HCT116 (cell line): ENCODE data around the gene GSTK1. TPM values are rescaled to one million over a fixed set of nuclear protein-coding genes. Genes with fewer than 3 reads are reported as not detected.

Experiments
- ATAC-seq: fragments of 200-7000 bp; cut with Tn5 transposase; 2 replicates; pipeline ENCODE4 v1.9.1; 2020; ENCODE audit warnings: mild to moderate bottlenecking, moderate library complexity
- BruUV-seq: library from RNA; stranded (reverse); fragments of 400-500 nt; replicated peaks from 2 replicates; lab custom pipeline; 2021; lab: Mats Ljungman, UMichigan
- CTCF ChIA-PET: fragments of 300-600 bp; sonication (Branson Sonifier 250); formaldehyde crosslinking; loops from one replicate; lab custom pipeline; 2021; ENCODE audit warnings: antibody characterized with exemption; lab: Charles Lee
- POLR2A ChIA-PET: fragments of 300-600, 350-600 bp; sonication (Branson Sonifier 250); formaldehyde crosslinking; loops from one replicate; lab custom pipeline; 2021; ENCODE audit warnings: antibody characterized with exemption; lab: Charles Lee
- RAD21 ChIA-PET, 2 experiments: fragments of 300-600 bp; sonication (Branson Sonifier 250); formaldehyde crosslinking; loops; one replicate each; lab custom pipeline; 2023; ENCODE audit warnings: low total read pairs in 2 of 2; ENCODE audit not compliant: uncharacterized antibody in 2 of 2, unreplicated experiment in 2 of 2, low non-redundant PET in 1 of 2; lab: Charles Lee
- DNase-seq: peaks from one replicate; pipeline ENCODE4 v3.0.0-alpha.2; 2010; ENCODE audit warnings: low read depth, low spot score
- H2AFZ ChIP-seq: fragments of 200-600 bp; shearing (Covaris generic), sonication (generic); 2 replicates; pipeline ENCODE4 v1.6.1; 2017; ENCODE audit warnings: low read depth, mixed run types, mixed read lengths, antibody characterized with exemption, low read length; ENCODE audit not compliant: poor library complexity, severe bottlenecking
- H3K27ac ChIP-seq: 2 replicates; pipeline ENCODE4 v1.5.1; 2012; ENCODE audit warnings: low read depth, low read length
- H3K27me3 ChIP-seq: fragments of 200-600 bp; sonication (generic); 2 replicates; pipeline ENCODE4 v1.6.1; 2016; ENCODE audit warnings: mixed run types, low read length, mixed read lengths; ENCODE audit not compliant: insufficient read depth
- H3K36me3 ChIP-seq, 2 experiments: fragments of 200-500 bp in 1 of 2; fragments of 200-600 bp in 1 of 2; sonication (Bioruptor generic) in 1 of 2; sonication (generic) in 1 of 2; 2 replicates each; pipeline versions ENCODE4 v1.5.1 to v1.6.1; 2014 to 2016; ENCODE audit warnings: low read length in 2 of 2, inconsistent platforms in 1 of 2, mixed read lengths in 1 of 2, mixed run types in 1 of 2; ENCODE audit not compliant: insufficient read depth in 2 of 2, control insufficient read depth in 1 of 2
- H3K4me1 ChIP-seq, 2 experiments: fragments of 200-600 bp in 1 of 2; sonication (generic) in 1 of 2; 2 replicates each; pipeline versions ENCODE4 v1.5.1 to v1.6.1; 2012 to 2017; ENCODE audit warnings: low read length in 2 of 2, inconsistent platforms in 1 of 2, mild to moderate bottlenecking in 1 of 2, mixed read lengths in 1 of 2, mixed run types in 1 of 2, moderate library complexity in 1 of 2; ENCODE audit not compliant: insufficient read depth in 2 of 2, control insufficient read depth in 1 of 2
- H3K4me2 ChIP-seq: fragments of 200-600 bp; sonication (generic); 2 replicates; pipeline ENCODE4 v1.6.1; 2017; ENCODE audit warnings: mixed run types, low read length, mixed read lengths
- H3K4me3 ChIP-seq, 2 experiments: fragments of 200-600 bp in 1 of 2; sonication (generic) in 1 of 2; replicated peaks in 1 of 2; 2 replicates each; pipeline ENCODE4 v1.5.1; 2011 to 2016; ENCODE audit warnings: low read length in 2 of 2, control low read depth in 1 of 2, low read depth in 1 of 2, mild to moderate bottlenecking in 1 of 2, mixed read lengths in 1 of 2, mixed run types in 1 of 2
- H3K79me2 ChIP-seq: fragments of 200-600 bp; sonication (generic); 2 replicates; pipeline ENCODE4 v1.6.1; 2017; ENCODE audit warnings: mild to moderate bottlenecking, mixed run types, low read length, moderate library complexity, mixed read lengths; ENCODE audit not compliant: insufficient read depth
- H3K9ac ChIP-seq: fragments of 200-600 bp; sonication (generic); 2 replicates; pipeline ENCODE4 v1.6.1; 2016; ENCODE audit warnings: low read length, mixed read lengths
- H3K9me2 ChIP-seq: fragments of 200-600 bp; sonication (generic), shearing (Covaris generic); 2 replicates; pipeline ENCODE4 v1.6.1; 2017; ENCODE audit warnings: mixed run types, mild to moderate bottlenecking, moderate library complexity; ENCODE audit not compliant: insufficient read depth
- H3K9me3 ChIP-seq, 2 experiments: fragments of 200-500 bp in 1 of 2; fragments of 200-600 bp in 1 of 2; sonication (Bioruptor generic) in 1 of 2; sonication (generic) in 1 of 2; 2 replicates each; pipeline ENCODE4 v1.6.1; 2014 to 2017; ENCODE audit warnings: low read length in 2 of 2, mixed read lengths in 2 of 2, inconsistent platforms in 1 of 2, low read depth in 1 of 2, mild to moderate bottlenecking in 1 of 2, mixed run types in 1 of 2, moderate library complexity in 1 of 2; ENCODE audit not compliant: control insufficient read depth in 1 of 2, insufficient read depth in 1 of 2
- H4K20me1 ChIP-seq: fragments of 200-600 bp; sonication (generic), shearing (Covaris generic); 2 replicates; pipeline ENCODE4 v1.6.1; 2017; ENCODE audit warnings: mixed run types, mild to moderate bottlenecking, moderate library complexity; ENCODE audit not compliant: insufficient read depth
- CBX3 ChIP-seq: IDR thresholded peaks from 2 replicates; pipeline ENCODE4 v1.6.1; 2012; ENCODE audit warnings: low read depth
- CEBPB ChIP-seq: IDR thresholded peaks from 2 replicates; pipeline ENCODE4 v1.6.1; 2012; ENCODE audit warnings: low read depth
- EGR1 ChIP-seq: IDR thresholded peaks from 2 replicates; pipeline ENCODE4 v1.6.1; 2012; ENCODE audit warnings: low read depth
- EZH2 ChIP-seq: fragments of 200-600 bp; sonication (generic); IDR thresholded peaks from 2 replicates; pipeline ENCODE4 v1.6.1; 2017; ENCODE audit warnings: antibody characterized with exemption, mixed run types
- EZH2phosphoT487 ChIP-seq: fragments of 200-600 bp; IDR thresholded peaks from 2 replicates; pipeline ENCODE4 v1.6.1; 2018; ENCODE audit warnings: antibody characterized with exemption, borderline replicate concordance
- FOSL1 ChIP-seq: IDR thresholded peaks from 2 replicates; pipeline ENCODE4 v1.6.1; 2012; ENCODE audit warnings: low read depth
- JUND ChIP-seq: IDR thresholded peaks from 2 replicates; pipeline ENCODE4 v1.6.1; 2012
- POLR2A ChIP-seq: IDR thresholded peaks from 2 replicates; pipeline ENCODE4 v1.7.0; 2011; ENCODE audit warnings: borderline replicate concordance; ENCODE audit not compliant: insufficient read depth, insufficient read length; ENCODE audit errors: extremely low read depth
- POLR2AphosphoS5 ChIP-seq: IDR thresholded peaks from 2 replicates; pipeline ENCODE4 v1.6.1; 2011; ENCODE audit warnings: mild to moderate bottlenecking, low read depth, low read length, moderate library complexity
- RAD21 ChIP-seq: IDR thresholded peaks from 2 replicates; pipeline ENCODE4 v1.6.1; 2012; ENCODE audit warnings: low read depth, mild to moderate bottlenecking
- SIN3A ChIP-seq: IDR thresholded peaks from 2 replicates; pipeline ENCODE4 v1.6.1; 2012; ENCODE audit warnings: low read depth
- TCF7L2 ChIP-seq: IDR thresholded peaks from 2 replicates; pipeline ENCODE4 v1.7.0; 2011; ENCODE audit warnings: borderline replicate concordance, inconsistent platforms; ENCODE audit not compliant: insufficient read depth, insufficient read length; ENCODE audit errors: extremely low read depth
- ZFX ChIP-seq: fragments of 450-650 bp; IDR thresholded peaks from 2 replicates; pipeline ENCODE4 v1.6.1; 2017
- intact Hi-C: fragments of 100-400 bp; cut with micrococcal nuclease; formaldehyde crosslinking; loops from 2 replicates; pipeline ENCODE4 v1.10.0; 2022
- total RNA-seq: library from RNA; stranded (reverse); gene quantifications from one replicate; pipeline ENCODE4 v1.2.1, GENCODE V29; 2021; ENCODE audit not compliant: unreplicated experiment
- TF ChIP-seq, protein P1 (sequence below), 3 experiments: fragments of 200-600 bp in 1 of 3; sonication (generic) in 1 of 3; IDR thresholded peaks in 2 of 3; conservative IDR thresholded peaks in 1 of 3; 2 replicates each; pipeline ENCODE4 v1.5.1; 2012 to 2017; ENCODE audit warnings: low read depth in 2 of 3, low read length in 2 of 3, antibody characterized with exemption in 1 of 3, borderline replicate concordance in 1 of 3, control low read depth in 1 of 3, mild to moderate bottlenecking in 1 of 3, mixed read lengths in 1 of 3, mixed run types in 1 of 3, moderate library complexity in 1 of 3; ENCODE audit not compliant: insufficient read depth in 1 of 3
- TF ChIP-seq, protein P2 (sequence below): IDR thresholded peaks from 2 replicates; pipeline ENCODE4 v1.6.1; 2012
- TF ChIP-seq, protein P3 (sequence below): IDR thresholded peaks from 2 replicates; pipeline ENCODE4 v1.6.1; 2012
- TF ChIP-seq, protein P4 (sequence below): IDR thresholded peaks from 2 replicates; pipeline ENCODE4 v1.6.1; 2012; ENCODE audit warnings: low read depth
- TF ChIP-seq, protein P5 (sequence below): IDR thresholded peaks from 2 replicates; pipeline ENCODE4 v1.6.1; 2011; ENCODE audit warnings: mild to moderate bottlenecking, low read length, moderate library complexity; ENCODE audit not compliant: insufficient replicate concordance; ENCODE audit errors: extremely low read depth

Gene GSTK1
- total RNA-seq, 1 experiment from 2014 or later: 83.6 TPM

DNA sequence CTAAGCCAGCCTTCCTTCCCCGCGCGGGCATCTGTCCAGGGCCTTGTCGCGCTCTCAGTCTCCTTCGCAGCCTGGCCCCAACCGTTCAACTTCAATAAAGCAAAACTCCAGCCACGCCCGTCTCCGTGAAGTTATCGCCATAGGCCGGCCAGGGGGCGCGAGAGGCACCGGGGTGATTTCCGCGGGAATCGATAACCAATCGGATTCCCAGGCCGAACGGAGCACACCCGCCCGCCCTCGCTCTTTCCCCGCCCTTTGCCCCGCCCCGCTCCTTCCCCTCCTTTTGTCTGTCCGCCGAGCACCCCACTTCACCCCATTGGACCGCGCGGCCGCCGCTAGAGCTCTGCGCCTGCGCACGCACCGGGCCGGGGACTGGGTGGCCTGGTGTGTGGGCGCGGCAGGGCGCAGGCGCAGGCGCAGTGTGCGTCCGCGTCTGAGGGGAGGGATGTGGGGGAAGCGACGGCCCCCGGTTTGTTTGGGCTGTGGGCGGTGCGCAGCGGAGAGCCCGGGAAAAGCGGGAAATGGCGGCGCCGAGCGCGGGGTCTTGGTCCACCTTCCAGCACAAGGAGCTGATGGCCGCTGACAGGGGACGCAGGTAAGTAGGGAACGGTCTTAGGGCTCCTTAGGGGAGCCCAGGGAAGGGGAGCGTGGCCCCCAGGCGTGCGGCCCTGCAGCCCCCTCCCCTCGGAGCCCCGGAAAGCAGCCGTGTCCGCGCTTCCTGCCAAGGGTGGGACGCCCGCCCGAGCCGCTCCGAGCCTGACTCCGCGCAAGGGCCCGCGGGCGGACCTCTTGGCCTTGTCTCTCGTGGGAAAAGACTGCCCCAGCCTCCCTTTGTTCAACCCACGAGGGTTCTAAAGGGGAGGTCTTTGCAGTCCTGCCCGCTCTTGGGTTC, 24.9 kb downstream of the GSTK1 start, which contains the start of gene CASP2:
Gene CASP2 (plus strand): TSS at position 417 of the 892 bp plus-strand sequence. CDS start 105 bp downstream, at position 522.
- Histone ChIP-seq H2AFZ (no peak within 1 kb of the TSS), H3K27ac (peak within 1 kb of the TSS; percentile 66), H3K79me2 (peaks cover 41% of the 10 kb centered on the region), H4K20me1 (no peaks in the 10 kb centered on the region), H3K9me3 (no peaks in the 10 kb centered on the region; a peak in 1 of 4 replicates), H3K4me3 (peak within 1 kb of the TSS; percentile 81 to 96), H3K9ac (peak within 1 kb of the TSS; percentile 98), H3K9me2 (no peaks in the 10 kb centered on the region), H3K4me1 (peaks cover 27 to 57% of the 10 kb centered on the region in 2 experiments), H3K27me3 (no peaks in the 10 kb centered on the region), H3K36me3 (peaks cover 15 to 17% of the 10 kb centered on the region in 2 experiments; a peak in 3 of 4 replicates), H3K4me2 (peak within 1 kb of the TSS; percentile 82)
- intact Hi-C loops: no loop called here
- CTCF ChIA-PET: interaction anchor here (0.6 to 1.0 kb wide), 4 partner anchors 9 to 92 kb away, joined by 3 to 4 read pairs (median 3); no protein-coding TSS in a partner anchor
- DNase-seq: peak; percentile 88
- BruUV-seq: no TSS peak
- POLR2A ChIA-PET: interaction anchor here (1.0 kb wide), 2 partner anchors 9 to 13 kb away, joined by 3 read pairs; no protein-coding TSS in a partner anchor
- RAD21 ChIA-PET: no interaction called here
- ATAC-seq: peak; percentile 86
- TF ChIP-seq, protein P1, sequence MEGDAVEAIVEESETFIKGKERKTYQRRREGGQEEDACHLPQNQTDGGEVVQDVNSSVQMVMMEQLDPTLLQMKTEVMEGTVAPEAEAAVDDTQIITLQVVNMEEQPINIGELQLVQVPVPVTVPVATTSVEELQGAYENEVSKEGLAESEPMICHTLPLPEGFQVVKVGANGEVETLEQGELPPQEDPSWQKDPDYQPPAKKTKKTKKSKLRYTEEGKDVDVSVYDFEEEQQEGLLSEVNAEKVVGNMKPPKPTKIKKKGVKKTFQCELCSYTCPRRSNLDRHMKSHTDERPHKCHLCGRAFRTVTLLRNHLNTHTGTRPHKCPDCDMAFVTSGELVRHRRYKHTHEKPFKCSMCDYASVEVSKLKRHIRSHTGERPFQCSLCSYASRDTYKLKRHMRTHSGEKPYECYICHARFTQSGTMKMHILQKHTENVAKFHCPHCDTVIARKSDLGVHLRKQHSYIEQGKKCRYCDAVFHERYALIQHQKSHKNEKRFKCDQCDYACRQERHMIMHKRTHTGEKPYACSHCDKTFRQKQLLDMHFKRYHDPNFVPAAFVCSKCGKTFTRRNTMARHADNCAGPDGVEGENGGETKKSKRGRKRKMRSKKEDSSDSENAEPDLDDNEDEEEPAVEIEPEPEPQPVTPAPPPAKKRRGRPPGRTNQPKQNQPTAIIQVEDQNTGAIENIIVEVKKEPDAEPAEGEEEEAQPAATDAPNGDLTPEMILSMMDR (IDR thresholded peaks at IDR 0.05 in 2 of 3, conservative IDR thresholded peaks at IDR 0.05 in 1 of 3; ENCODE audit: borderline replicate concordance in 1 of 3, insufficient read depth in 1 of 3, low read depth in 2 of 3, low read length in 2 of 3): 0 out of 6 replicates have a peak, but pooled peaks of 1 of the 3 experiments have one; percentile 24
- TF ChIP-seq CEBPB (no peak), EZH2 (no peak), RAD21 (no peak), TCF7L2 (peak; percentile 72), FOSL1 (no peak), CBX3 (peak; percentile 67; the same call in 1 of the 2 replicates), ZFX (peak; percentile 57), POLR2AphosphoS5 (peak; percentile 83), EZH2phosphoT487 (no peak), SIN3A (no peak), POLR2A (peak; percentile 36), JUND (no peak), EGR1 (peak; percentile 91)
- TF ChIP-seq, protein P2, sequence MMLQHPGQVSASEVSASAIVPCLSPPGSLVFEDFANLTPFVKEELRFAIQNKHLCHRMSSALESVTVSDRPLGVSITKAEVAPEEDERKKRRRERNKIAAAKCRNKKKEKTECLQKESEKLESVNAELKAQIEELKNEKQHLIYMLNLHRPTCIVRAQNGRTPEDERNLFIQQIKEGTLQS: no peak
- TF ChIP-seq, protein P3, sequence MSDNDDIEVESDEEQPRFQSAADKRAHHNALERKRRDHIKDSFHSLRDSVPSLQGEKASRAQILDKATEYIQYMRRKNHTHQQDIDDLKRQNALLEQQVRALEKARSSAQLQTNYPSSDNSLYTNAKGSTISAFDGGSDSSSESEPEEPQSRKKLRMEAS: peak; percentile 96
- TF ChIP-seq, protein P4, sequence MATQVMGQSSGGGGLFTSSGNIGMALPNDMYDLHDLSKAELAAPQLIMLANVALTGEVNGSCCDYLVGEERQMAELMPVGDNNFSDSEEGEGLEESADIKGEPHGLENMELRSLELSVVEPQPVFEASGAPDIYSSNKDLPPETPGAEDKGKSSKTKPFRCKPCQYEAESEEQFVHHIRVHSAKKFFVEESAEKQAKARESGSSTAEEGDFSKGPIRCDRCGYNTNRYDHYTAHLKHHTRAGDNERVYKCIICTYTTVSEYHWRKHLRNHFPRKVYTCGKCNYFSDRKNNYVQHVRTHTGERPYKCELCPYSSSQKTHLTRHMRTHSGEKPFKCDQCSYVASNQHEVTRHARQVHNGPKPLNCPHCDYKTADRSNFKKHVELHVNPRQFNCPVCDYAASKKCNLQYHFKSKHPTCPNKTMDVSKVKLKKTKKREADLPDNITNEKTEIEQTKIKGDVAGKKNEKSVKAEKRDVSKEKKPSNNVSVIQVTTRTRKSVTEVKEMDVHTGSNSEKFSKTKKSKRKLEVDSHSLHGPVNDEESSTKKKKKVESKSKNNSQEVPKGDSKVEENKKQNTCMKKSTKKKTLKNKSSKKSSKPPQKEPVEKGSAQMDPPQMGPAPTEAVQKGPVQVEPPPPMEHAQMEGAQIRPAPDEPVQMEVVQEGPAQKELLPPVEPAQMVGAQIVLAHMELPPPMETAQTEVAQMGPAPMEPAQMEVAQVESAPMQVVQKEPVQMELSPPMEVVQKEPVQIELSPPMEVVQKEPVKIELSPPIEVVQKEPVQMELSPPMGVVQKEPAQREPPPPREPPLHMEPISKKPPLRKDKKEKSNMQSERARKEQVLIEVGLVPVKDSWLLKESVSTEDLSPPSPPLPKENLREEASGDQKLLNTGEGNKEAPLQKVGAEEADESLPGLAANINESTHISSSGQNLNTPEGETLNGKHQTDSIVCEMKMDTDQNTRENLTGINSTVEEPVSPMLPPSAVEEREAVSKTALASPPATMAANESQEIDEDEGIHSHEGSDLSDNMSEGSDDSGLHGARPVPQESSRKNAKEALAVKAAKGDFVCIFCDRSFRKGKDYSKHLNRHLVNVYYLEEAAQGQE: no peak
- TF ChIP-seq, protein P5, sequence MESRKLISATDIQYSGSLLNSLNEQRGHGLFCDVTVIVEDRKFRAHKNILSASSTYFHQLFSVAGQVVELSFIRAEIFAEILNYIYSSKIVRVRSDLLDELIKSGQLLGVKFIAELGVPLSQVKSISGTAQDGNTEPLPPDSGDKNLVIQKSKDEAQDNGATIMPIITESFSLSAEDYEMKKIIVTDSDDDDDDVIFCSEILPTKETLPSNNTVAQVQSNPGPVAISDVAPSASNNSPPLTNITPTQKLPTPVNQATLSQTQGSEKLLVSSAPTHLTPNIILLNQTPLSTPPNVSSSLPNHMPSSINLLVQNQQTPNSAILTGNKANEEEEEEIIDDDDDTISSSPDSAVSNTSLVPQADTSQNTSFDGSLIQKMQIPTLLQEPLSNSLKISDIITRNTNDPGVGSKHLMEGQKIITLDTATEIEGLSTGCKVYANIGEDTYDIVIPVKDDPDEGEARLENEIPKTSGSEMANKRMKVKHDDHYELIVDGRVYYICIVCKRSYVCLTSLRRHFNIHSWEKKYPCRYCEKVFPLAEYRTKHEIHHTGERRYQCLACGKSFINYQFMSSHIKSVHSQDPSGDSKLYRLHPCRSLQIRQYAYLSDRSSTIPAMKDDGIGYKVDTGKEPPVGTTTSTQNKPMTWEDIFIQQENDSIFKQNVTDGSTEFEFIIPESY: no peak
